Loucy (cell line): ENCODE results near the gene EDEM2.

Source experiments
- EZH2phosphoT487 ChIP-seq: fragments of 200-600 bp; IDR thresholded peaks from 2 replicates; pipeline ENCODE4 v1.6.1; 2018; ENCODE audit warnings: antibody characterized with exemption, mild to moderate bottlenecking, moderate library complexity, borderline replicate concordance
- TF ChIP-seq, protein P1 (sequence below): fragments of 200-600 bp; sonication (generic); conservative IDR thresholded peaks from 2 replicates; pipeline ENCODE4 v1.5.1; 2014; ENCODE audit warnings: mild to moderate bottlenecking, antibody characterized with exemption, low read length

DNA sequence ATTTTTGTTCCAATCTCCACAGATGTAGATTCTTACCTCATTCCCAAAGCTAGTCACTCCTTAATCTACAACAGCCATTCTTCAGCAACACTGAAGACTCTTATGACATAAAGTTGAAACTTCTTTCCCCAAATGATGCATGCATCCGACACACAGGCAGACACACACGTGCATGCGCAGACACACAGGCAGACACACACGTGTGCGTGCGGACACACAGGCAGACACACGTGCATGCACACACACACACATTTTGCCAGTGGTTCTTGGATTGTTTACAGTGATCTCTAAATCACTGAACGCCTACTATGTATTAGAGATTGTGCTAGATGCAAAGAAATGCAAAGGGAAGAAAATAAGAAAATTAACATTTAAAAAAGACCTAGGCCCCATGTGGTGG is 45.5 kb downstream of the EDEM2 start:
- TF ChIP-seq, protein P1, sequence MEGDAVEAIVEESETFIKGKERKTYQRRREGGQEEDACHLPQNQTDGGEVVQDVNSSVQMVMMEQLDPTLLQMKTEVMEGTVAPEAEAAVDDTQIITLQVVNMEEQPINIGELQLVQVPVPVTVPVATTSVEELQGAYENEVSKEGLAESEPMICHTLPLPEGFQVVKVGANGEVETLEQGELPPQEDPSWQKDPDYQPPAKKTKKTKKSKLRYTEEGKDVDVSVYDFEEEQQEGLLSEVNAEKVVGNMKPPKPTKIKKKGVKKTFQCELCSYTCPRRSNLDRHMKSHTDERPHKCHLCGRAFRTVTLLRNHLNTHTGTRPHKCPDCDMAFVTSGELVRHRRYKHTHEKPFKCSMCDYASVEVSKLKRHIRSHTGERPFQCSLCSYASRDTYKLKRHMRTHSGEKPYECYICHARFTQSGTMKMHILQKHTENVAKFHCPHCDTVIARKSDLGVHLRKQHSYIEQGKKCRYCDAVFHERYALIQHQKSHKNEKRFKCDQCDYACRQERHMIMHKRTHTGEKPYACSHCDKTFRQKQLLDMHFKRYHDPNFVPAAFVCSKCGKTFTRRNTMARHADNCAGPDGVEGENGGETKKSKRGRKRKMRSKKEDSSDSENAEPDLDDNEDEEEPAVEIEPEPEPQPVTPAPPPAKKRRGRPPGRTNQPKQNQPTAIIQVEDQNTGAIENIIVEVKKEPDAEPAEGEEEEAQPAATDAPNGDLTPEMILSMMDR: no peak
- TF ChIP-seq EZH2phosphoT487: no peak
